ENCODE measurements around the gene GSTM1. TPM values are rescaled to one million over a fixed set of nuclear protein-coding genes. Genes with fewer than 3 reads are reported as not detected.

The GSTM1 gene
- total RNA-seq, 2 donors from 2014 or later = 19.5 TPM; not detected in 1

- H3K27me3 ChIP-seq = no peaks in the 10 kb centered on the region
- H3K36me3 ChIP-seq (replicated peaks in 1 of 2; ENCODE audit: insufficient read depth in 1 of 2, low read depth in 2 of 2) = no peaks in the 10 kb centered on the region
- DNase-seq (no peak), ATAC-seq (no peak)
- no peak overlapping the region for H3K4me3 ChIP-seq
- no peaks in the 10 kb centered on the region for H3K4me1 ChIP-seq
- no peak overlapping the region for H3K27ac ChIP-seq
- H3K9me3 ChIP-seq = peaks cover 0 to 3% (median 0%) of the 10 kb centered on the region in 3 donors
- TF ChIP-seq, protein P1, sequence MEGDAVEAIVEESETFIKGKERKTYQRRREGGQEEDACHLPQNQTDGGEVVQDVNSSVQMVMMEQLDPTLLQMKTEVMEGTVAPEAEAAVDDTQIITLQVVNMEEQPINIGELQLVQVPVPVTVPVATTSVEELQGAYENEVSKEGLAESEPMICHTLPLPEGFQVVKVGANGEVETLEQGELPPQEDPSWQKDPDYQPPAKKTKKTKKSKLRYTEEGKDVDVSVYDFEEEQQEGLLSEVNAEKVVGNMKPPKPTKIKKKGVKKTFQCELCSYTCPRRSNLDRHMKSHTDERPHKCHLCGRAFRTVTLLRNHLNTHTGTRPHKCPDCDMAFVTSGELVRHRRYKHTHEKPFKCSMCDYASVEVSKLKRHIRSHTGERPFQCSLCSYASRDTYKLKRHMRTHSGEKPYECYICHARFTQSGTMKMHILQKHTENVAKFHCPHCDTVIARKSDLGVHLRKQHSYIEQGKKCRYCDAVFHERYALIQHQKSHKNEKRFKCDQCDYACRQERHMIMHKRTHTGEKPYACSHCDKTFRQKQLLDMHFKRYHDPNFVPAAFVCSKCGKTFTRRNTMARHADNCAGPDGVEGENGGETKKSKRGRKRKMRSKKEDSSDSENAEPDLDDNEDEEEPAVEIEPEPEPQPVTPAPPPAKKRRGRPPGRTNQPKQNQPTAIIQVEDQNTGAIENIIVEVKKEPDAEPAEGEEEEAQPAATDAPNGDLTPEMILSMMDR (IDR thresholded peaks at IDR 0.05) = no peak
- no peak for TF ChIP-seq POLR2A (IDR thresholded peaks at IDR 0.05)
- WGBS, 2 donors = 61 to 86% methylated on average over 5 of the region's 5 CpGs
- intact Hi-C loops (cut with DNase I) = no loop called here
Observed at GRCh38 chr1:109713636-109714035, 26.0 kb downstream of the GSTM1 start.

- no peak overlapping the region for H3K4me3 ChIP-seq
- TF ChIP-seq POLR2A (IDR thresholded peaks at IDR 0.05) = no peak
- TF ChIP-seq, protein P1 (IDR thresholded peaks at IDR 0.05) = no peak
- 75 to 87% methylated on average over 12 of the region's 12 CpGs for WGBS, 2 donors
- no peak overlapping the region for H3K27ac ChIP-seq
- intact Hi-C loops (cut with DNase I) = loop anchor here (5.0 kb wide), 1 partner anchor 57 kb away; no protein-coding TSS in a partner anchor
- H3K36me3 ChIP-seq (replicated peaks in 1 of 2; ENCODE audit: insufficient read depth in 1 of 2, low read depth in 2 of 2) = no peaks in the 10 kb centered on the region
- H3K4me1 ChIP-seq = no peaks in the 10 kb centered on the region
- no peaks in the 10 kb centered on the region for H3K9me3 ChIP-seq
- DNase-seq = no peak
- ATAC-seq = no peak
- no peaks in the 10 kb centered on the region for H3K27me3 ChIP-seq
Observed at GRCh38 chr1:109714661-109715372, 27.2 kb downstream of the GSTM1 start.

DNA sequence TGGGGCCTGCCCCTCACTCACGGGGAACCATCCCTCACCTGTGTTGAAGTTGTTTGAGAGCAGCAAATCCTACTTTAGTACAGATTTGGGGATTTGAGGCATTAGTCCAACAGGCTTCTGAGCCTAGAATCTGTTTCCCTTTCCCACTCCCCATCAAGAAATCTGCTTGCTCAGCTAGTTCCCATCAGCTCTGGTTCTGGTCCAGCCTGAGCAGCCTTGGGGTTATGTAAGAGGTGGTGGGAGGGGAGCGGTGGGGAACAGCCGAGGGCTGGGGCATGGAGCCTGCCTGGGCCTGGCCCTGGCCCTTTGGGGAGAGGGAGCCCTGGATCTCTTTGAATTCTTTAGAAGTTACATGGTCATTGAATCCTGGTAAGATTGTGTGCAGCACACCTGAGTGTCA lies 28.5 kb downstream of the GSTM1 start:
- Histone ChIP-seq H3K36me3 (replicated peaks in 1 of 2; ENCODE audit: insufficient read depth in 1 of 2, low read depth in 2 of 2) (no peaks in the 10 kb centered on the region), H3K4me1 (no peaks in the 10 kb centered on the region), H3K9me3 (no peaks in the 10 kb centered on the region), H3K27me3 (no peaks in the 10 kb centered on the region), H3K4me3 (no peak overlapping the region), H3K27ac (no peak overlapping the region)
- intact Hi-C loops (cut with DNase I) = loop anchor here (5.0 kb wide), 1 partner anchor 56 kb away; no protein-coding TSS in a partner anchor
- 67 to 87% methylated on average over 3 of the region's 3 CpGs for WGBS, 2 donors
- DNase-seq (no peak), ATAC-seq (no peak)
- TF ChIP-seq POLR2A (IDR thresholded peaks at IDR 0.05) = no peak
- TF ChIP-seq, protein P1 (IDR thresholded peaks at IDR 0.05) = no peak

DNA sequence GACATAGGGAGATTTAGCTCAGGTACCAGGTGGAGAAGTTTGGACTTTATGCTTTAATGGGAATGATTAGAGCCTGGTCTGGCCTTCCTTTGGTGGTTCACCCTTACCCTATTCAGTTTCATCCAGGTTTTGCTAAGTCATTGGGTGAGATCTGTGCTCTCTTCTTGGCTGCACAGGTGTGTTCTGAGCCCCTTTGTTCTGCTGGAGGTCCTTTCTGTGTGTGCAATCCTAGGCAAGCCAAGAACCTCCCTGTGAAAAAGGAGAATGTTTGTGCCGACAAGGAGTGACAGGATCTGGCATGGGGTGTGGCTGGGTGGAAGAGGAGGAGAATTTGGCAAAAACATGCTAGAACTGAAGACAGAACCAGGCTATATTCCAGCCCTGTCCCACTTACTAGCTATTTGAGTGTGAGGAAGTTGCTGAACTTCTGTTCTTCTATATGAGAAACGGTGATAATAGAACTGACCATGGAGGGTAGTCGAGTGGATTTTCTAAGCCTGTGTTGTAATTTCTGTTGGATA lies 29.0 kb downstream of the GSTM1 start:
- H3K4me3 ChIP-seq = no peak overlapping the region
- H3K27ac ChIP-seq = no peak overlapping the region
- H3K4me1 ChIP-seq = no peaks in the 10 kb centered on the region
- ATAC-seq (no peak), DNase-seq (no peak)
- TF ChIP-seq, protein P1 (IDR thresholded peaks at IDR 0.05) = no peak
- TF ChIP-seq POLR2A (IDR thresholded peaks at IDR 0.05) = no peak
- H3K27me3 ChIP-seq = no peaks in the 10 kb centered on the region
- WGBS, 2 donors = 67 to 68% methylated on average over 3 of the region's 3 CpGs
- intact Hi-C loops (cut with DNase I) = loop anchor here (5.0 kb wide), 1 partner anchor 56 kb away; no protein-coding TSS in a partner anchor
- no peaks in the 10 kb centered on the region for H3K9me3 ChIP-seq
- H3K36me3 ChIP-seq (replicated peaks in 1 of 2; ENCODE audit: insufficient read depth in 1 of 2, low read depth in 2 of 2) = no peaks in the 10 kb centered on the region

Measured in body of pancreas (tissue), 4 donors.